Measurements from ENCODE around the gene RALGDS. TPM values are rescaled to one million over a fixed set of nuclear protein-coding genes. Genes with fewer than 3 reads are reported as not detected.
"Not testable (repeated sequence)": the region's sequence is repeated elsewhere in the genome, so short reads cannot be mapped to it uniquely, and the experiment has no call there.

Gene RALGDS
- total RNA-seq, 4 donors from 2014 or later, result 44.8 to 53.0 (median 49.8) TPM

GRCh38 chr9:133063500-133064231 is 57.4 kb downstream of the RALGDS start:
- TF ChIP-seq CTCF (IDR thresholded peaks at IDR 0.05) (no peak), POLR2A (IDR thresholded peaks at IDR 0.05) (no peak), EP300 (IDR thresholded peaks at IDR 0.05) (no peak), POLR2AphosphoS5 (IDR thresholded peaks at IDR 0.05) (no peak)
- H3K4me3 ChIP-seq, result no peak overlapping the region
- H3K27ac ChIP-seq, result no peak overlapping the region
- WGBS, 2 donors (ENCODE audit: low coverage in 1 of 2), result 75 to 82% methylated on average over 4 of the region's 14 CpGs
- H3K27me3 ChIP-seq, result no peaks in the 10 kb centered on the region
- H3K4me1 ChIP-seq, result no peaks in the 10 kb centered on the region
- ATAC-seq, result no peak
- H3K36me3 ChIP-seq, result peaks cover 0 to 22% of the 10 kb centered on the region in 2 donors
- no peaks in the 10 kb centered on the region for H3K9me3 ChIP-seq

GRCh38 chr9:133063159-133063499 is 57.9 kb downstream of the RALGDS start:
- Histone ChIP-seq H3K27me3 (no peaks in the 10 kb centered on the region), H3K4me1 (no peaks in the 10 kb centered on the region), H3K9me3 (no peaks in the 10 kb centered on the region), H3K36me3 (peaks cover 0 to 27% of the 10 kb centered on the region in 2 donors), H3K27ac (no peak overlapping the region), H3K4me3 (no peak overlapping the region)
- TF ChIP-seq EP300 (IDR thresholded peaks at IDR 0.05) (no peak), POLR2A (IDR thresholded peaks at IDR 0.05) (no peak), CTCF (IDR thresholded peaks at IDR 0.05) (no peak), POLR2AphosphoS5 (IDR thresholded peaks at IDR 0.05) (no peak)
- ATAC-seq, result no peak
- WGBS, 2 donors (ENCODE audit: low coverage in 1 of 2), result 80% methylated on average over 1 of the region's 8 CpGs; no CpG with 5 or more reads in 1 of the 2 donors

GRCh38 chr9:133062569-133062968 is 58.5 kb downstream of the RALGDS start:
- 72 to 83% methylated on average over 2 of the region's 8 CpGs for WGBS, 2 donors (ENCODE audit: low coverage in 1 of 2)
- H3K4me1 ChIP-seq, H3K27me3 ChIP-seq, ATAC-seq, H3K27ac ChIP-seq, H3K9me3 ChIP-seq, H3K4me3 ChIP-seq: not testable (repeated sequence)
- peaks cover 0 to 33% of the 10 kb centered on the region in 2 donors for H3K36me3 ChIP-seq

- not testable (repeated sequence) for H3K4me1 ChIP-seq, H3K9me3 ChIP-seq, H3K4me3 ChIP-seq, ATAC-seq, H3K27me3 ChIP-seq, H3K27ac ChIP-seq
- H3K36me3 ChIP-seq, result peaks cover 0 to 41% of the 10 kb centered on the region in 2 donors
- no CpG with 5 or more reads among the region's 9 CpGs for WGBS, 2 donors (ENCODE audit: low coverage in 1 of 2)
These were observed 59.3 kb downstream of the RALGDS start, which contains the start of gene CEL for GRCh38 chr9:133061764-133062145. Gene CEL (plus strand): TSS chr9:133061981. CDS start chr9:133062003, 22 bp downstream.

- not testable (repeated sequence) for ATAC-seq, H3K4me3 ChIP-seq, H3K27me3 ChIP-seq, H3K9me3 ChIP-seq, H3K4me1 ChIP-seq, H3K27ac ChIP-seq
- H3K36me3 ChIP-seq, result peaks cover 0 to 43% of the 10 kb centered on the region in 2 donors
- WGBS, 2 donors (ENCODE audit: low coverage in 1 of 2), result 43 to 55% methylated on average over 4 to 6 of the region's 14 CpGs
These were observed 59.8 kb downstream of the RALGDS start for GRCh38 chr9:133061019-133061763.

GRCh38 chr9:133060417-133060841 is 60.6 kb downstream of the RALGDS start:
- Histone ChIP-seq H3K4me1 (no peaks in the 10 kb centered on the region), H3K4me3 (no peak overlapping the region), H3K27me3 (no peaks in the 10 kb centered on the region), H3K36me3 (peaks cover 0 to 46% of the 10 kb centered on the region in 2 donors), H3K27ac (no peak overlapping the region), H3K9me3 (no peaks in the 10 kb centered on the region)
- 38 to 74% methylated on average over 2 to 4 of the region's 6 CpGs for WGBS, 2 donors (ENCODE audit: low coverage in 1 of 2)
- ATAC-seq, result no peak
- no peak for TF ChIP-seq POLR2A (IDR thresholded peaks at IDR 0.05)
- no peak for TF ChIP-seq POLR2AphosphoS5 (IDR thresholded peaks at IDR 0.05)
- no peak for TF ChIP-seq EP300 (IDR thresholded peaks at IDR 0.05)
- TF ChIP-seq CTCF (IDR thresholded peaks at IDR 0.05), result no peak

All from gastroesophageal sphincter (tissue), 4 donors.